HEK293 (cell line): Measurements from ENCODE around the gene RSPH1.

ENCODE experiments used
- CTCF ChIP-seq: fragments of 450-650 bp; formaldehyde crosslinking; IDR thresholded peaks from 2 replicates; pipeline ENCODE4 v1.5.1; 2016; ENCODE audit warnings: missing biosample characterization, missing genetic modification characterization
- ZNF48 ChIP-seq: fragments of 450-650 bp; formaldehyde crosslinking; IDR thresholded peaks from 2 replicates; pipeline ENCODE4 v1.5.1; 2016; ENCODE audit warnings: missing biosample characterization, missing genetic modification characterization
- TF ChIP-seq, protein P1 (sequence below): fragments of 450-650 bp; formaldehyde crosslinking; IDR thresholded peaks from 2 replicates; pipeline ENCODE4 v1.5.1; 2016; ENCODE audit warnings: missing biosample characterization, missing genetic modification characterization

DNA sequence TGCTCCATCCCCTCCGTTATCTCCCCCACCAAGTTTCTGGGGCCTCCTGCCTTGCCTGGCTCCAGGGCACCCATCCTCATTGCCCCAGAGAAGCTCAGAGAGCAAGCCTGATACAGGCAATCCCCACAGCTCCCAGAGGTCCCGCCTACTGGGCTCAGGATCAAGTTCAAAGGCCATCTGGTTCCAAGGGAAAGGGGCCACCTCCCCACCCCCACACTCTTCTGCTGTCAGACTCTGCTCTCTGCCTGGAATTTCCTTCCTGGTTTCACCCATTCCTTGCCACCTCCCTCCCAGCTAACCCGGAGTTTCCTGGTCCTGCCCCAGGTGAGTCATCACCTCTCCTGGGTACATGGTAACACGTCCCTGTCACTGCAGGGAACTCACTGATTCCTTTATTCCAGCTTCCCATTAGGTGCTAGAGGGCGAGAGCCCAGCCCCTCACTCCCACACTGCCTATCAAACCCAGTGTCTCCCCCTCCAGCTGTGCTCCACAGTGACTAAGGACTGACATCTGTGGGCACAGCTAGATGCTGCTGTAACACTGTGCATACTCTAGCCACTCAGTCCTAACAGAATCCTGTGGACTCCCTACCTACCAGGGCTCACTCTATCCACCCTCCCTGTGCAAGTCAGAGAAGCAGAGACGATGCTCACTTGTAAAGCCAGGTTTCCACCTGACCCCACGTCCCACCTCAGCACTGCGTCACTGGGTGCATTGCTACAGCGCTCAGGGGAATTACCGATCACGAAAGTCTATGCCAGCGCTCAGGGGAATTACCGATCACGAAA lies 21.8 kb downstream of the RSPH1 start:
- TF ChIP-seq CTCF (tag by site-specific recombination) (no peak), ZNF48 (no peak)
- TF ChIP-seq, protein P1, sequence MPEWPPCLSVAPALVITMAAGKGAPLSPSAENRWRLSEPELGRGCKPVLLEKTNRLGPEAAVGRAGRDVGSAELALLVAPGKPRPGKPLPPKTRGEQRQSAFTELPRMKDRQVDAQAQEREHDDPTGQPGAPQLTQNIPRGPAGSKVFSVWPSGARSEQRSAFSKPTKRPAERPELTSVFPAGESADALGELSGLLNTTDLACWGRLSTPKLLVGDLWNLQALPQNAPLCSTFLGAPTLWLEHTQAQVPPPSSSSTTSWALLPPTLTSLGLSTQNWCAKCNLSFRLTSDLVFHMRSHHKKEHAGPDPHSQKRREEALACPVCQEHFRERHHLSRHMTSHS: no peak
